KMS-11 (cell line): ENCODE data around the gene NLRP12.
"Not testable (repeated sequence)": the region's sequence is repeated elsewhere in the genome, so short reads cannot be mapped to it uniquely, and the experiment has no call there.

Experiments used
- H2AFZ ChIP-seq: fragments of 200-600 bp; sonication (generic); 2 replicates; pipeline ENCODE4 v1.6.1; 2016; ENCODE audit warnings: antibody characterized with exemption, mixed run types, low read depth
- H3K27ac ChIP-seq: fragments of 200-600 bp; sonication (generic); 2 replicates; pipeline ENCODE4 v1.6.1; 2016; ENCODE audit warnings: mild to moderate bottlenecking, mixed run types
- H3K27me3 ChIP-seq: fragments of 200-600 bp; sonication (generic); 2 replicates; pipeline ENCODE4 v1.6.1; 2017; ENCODE audit warnings: mild to moderate bottlenecking, low read depth, mixed run types, moderate library complexity; ENCODE audit not compliant: insufficient read depth
- H3K36me3 ChIP-seq: fragments of 200-600 bp; sonication (generic); 2 replicates; pipeline ENCODE4 v1.6.1; 2017; ENCODE audit warnings: mild to moderate bottlenecking, mixed run types; ENCODE audit not compliant: insufficient read depth
- H3K4me1 ChIP-seq: fragments of 200-600 bp; sonication (generic); 2 replicates; pipeline ENCODE4 v1.6.1; 2016; ENCODE audit warnings: mild to moderate bottlenecking, low read depth, mixed run types; ENCODE audit not compliant: poor library complexity, severe bottlenecking
- H3K4me2 ChIP-seq: fragments of 200-600 bp; sonication (generic); 2 replicates; pipeline ENCODE4 v1.7.0; 2016; ENCODE audit warnings: mild to moderate bottlenecking, mixed run types
- H3K4me3 ChIP-seq: fragments of 200-600 bp; sonication (generic); IDR thresholded peaks from 2 replicates; pipeline ENCODE4 v1.6.1; 2017; ENCODE audit warnings: low read depth, low read length, mixed read lengths; ENCODE audit not compliant: insufficient read depth
- H3K79me2 ChIP-seq: fragments of 200-600 bp; sonication (generic); 2 replicates; pipeline ENCODE4 v1.6.1; 2016; ENCODE audit warnings: low read depth, mixed run types; ENCODE audit not compliant: insufficient read depth
- H3K9ac ChIP-seq: fragments of 200-600 bp; sonication (generic); 2 replicates; pipeline ENCODE4 v1.6.1; 2016; ENCODE audit warnings: mild to moderate bottlenecking, mixed run types
- H4K20me1 ChIP-seq: fragments of 200-600 bp; sonication (generic); 2 replicates; pipeline ENCODE4 v1.6.1; 2016; ENCODE audit warnings: mild to moderate bottlenecking, mixed run types; ENCODE audit not compliant: insufficient read depth
- TF ChIP-seq, protein P1 (sequence below): fragments of 200-600 bp; sonication (generic); conservative IDR thresholded peaks from 2 replicates; pipeline ENCODE4 v1.6.1; 2017; ENCODE audit warnings: low read depth, mild to moderate bottlenecking, antibody characterized with exemption, low read length, moderate library complexity, mixed read lengths

NLRP12 gene

GRCh38 chr19:53849237-53849676, 25.1 kb upstream of the NLRP12 start:
- Histone ChIP-seq H3K79me2 (no peaks in the 10 kb centered on the region), H3K36me3 (no peaks in the 10 kb centered on the region), H3K27me3 (peaks cover 2% of the 10 kb centered on the region; the same call in 1 of the 2 replicates), H3K27ac (no peak overlapping the region), H3K4me2 (no peak overlapping the region), H2AFZ (no peak overlapping the region), H4K20me1 (no peaks in the 10 kb centered on the region), H3K4me1 (no peaks in the 10 kb centered on the region), H3K9ac (no peak overlapping the region), H3K4me3 (no peak overlapping the region)
- TF ChIP-seq, protein P1, sequence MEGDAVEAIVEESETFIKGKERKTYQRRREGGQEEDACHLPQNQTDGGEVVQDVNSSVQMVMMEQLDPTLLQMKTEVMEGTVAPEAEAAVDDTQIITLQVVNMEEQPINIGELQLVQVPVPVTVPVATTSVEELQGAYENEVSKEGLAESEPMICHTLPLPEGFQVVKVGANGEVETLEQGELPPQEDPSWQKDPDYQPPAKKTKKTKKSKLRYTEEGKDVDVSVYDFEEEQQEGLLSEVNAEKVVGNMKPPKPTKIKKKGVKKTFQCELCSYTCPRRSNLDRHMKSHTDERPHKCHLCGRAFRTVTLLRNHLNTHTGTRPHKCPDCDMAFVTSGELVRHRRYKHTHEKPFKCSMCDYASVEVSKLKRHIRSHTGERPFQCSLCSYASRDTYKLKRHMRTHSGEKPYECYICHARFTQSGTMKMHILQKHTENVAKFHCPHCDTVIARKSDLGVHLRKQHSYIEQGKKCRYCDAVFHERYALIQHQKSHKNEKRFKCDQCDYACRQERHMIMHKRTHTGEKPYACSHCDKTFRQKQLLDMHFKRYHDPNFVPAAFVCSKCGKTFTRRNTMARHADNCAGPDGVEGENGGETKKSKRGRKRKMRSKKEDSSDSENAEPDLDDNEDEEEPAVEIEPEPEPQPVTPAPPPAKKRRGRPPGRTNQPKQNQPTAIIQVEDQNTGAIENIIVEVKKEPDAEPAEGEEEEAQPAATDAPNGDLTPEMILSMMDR: no peak

- no peaks in the 10 kb centered on the region for H4K20me1 ChIP-seq
- peaks cover 2% of the 10 kb centered on the region; the same call in 1 of the 2 replicates for H3K27me3 ChIP-seq
- TF ChIP-seq, protein P1: no peak
- H2AFZ ChIP-seq: no peak overlapping the region
- H3K4me3 ChIP-seq: no peak overlapping the region
- no peaks in the 10 kb centered on the region for H3K36me3 ChIP-seq
- no peak overlapping the region for H3K4me2 ChIP-seq
- H3K27ac ChIP-seq: no peak overlapping the region
- no peaks in the 10 kb centered on the region for H3K4me1 ChIP-seq
- no peaks in the 10 kb centered on the region for H3K79me2 ChIP-seq
- H3K9ac ChIP-seq: no peak overlapping the region
Measured at GRCh38 chr19:53847555-53847954, 23.4 kb upstream of the NLRP12 start.

DNA sequence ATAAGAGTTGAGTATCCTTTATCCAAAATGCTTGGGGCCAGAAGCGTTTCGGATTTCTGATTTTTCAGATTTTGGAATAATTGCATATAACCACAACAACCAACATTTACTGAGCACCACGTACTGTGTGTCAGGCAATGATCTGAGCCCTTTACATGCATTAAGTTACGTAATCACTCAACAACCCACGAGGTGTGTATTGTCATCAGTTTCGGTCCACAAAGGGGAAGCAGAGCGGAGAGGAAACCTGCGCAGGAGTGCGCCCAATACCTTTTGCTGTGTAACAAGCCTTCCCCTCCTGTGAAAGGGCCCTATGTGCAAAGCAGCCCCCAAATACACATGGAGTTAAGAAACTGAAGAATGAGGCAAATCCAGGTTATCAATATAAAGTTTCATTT, 20.7 kb upstream of the NLRP12 start:
- no peaks in the 10 kb centered on the region for H3K4me1 ChIP-seq
- no peak overlapping the region for H2AFZ ChIP-seq
- no peaks in the 10 kb centered on the region for H3K79me2 ChIP-seq
- no peak overlapping the region for H3K4me3 ChIP-seq
- H3K27ac ChIP-seq: no peak overlapping the region
- peaks cover 4% of the 10 kb centered on the region; the same call in 1 of the 2 replicates for H3K27me3 ChIP-seq
- no peaks in the 10 kb centered on the region for H3K36me3 ChIP-seq
- no peak overlapping the region for H3K4me2 ChIP-seq
- TF ChIP-seq, protein P1: no peak
- no peak overlapping the region for H3K9ac ChIP-seq
- H4K20me1 ChIP-seq: no peaks in the 10 kb centered on the region

DNA sequence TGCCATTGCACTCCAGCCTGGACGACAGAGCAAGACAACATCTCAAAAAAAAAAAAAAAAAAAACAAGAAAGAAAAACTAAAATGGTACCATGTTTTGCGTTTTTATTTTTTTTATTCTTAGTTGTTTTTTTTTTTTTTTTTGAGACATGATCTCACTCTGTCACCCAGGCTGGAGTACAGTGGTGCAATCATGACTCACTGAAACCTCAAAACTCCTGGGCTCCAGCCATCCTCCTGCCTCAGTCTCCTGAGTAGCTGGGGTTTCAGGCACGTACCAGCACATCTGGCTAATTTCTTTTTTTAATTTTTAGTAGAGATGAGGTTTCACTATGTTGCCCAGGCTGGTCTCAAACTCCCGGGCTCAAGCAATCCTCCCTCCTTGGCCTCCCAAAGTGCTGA, 16.8 kb upstream of the NLRP12 start:
- not testable (repeated sequence) for H4K20me1 ChIP-seq, H3K36me3 ChIP-seq, H3K27ac ChIP-seq, H3K79me2 ChIP-seq, H3K4me1 ChIP-seq, H3K4me2 ChIP-seq, H3K27me3 ChIP-seq, H3K4me3 ChIP-seq, H3K9ac ChIP-seq, H2AFZ ChIP-seq

DNA sequence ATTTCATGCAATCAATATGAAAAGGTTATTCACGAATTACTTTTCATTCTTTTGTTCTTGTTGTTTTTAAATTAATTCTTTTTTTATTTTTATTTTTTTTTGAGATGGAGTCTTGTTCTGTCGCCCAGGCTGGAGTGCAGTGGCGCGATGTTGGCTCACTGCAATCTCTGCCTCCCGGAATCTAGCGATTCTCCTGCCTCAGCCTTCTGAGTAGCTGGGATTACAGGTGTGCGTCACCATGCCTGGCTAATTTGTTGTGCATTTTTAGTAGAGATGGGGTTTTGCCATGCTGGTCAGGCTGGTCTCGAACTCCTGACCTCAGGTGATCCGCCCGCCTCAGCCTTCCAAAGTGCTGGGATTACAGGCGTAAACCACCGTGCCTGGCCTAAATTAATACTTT, 16.1 kb upstream of the NLRP12 start:
- H3K79me2 ChIP-seq, H3K4me2 ChIP-seq, H3K9ac ChIP-seq, H4K20me1 ChIP-seq, H3K27ac ChIP-seq, H3K36me3 ChIP-seq, H3K27me3 ChIP-seq, H3K4me1 ChIP-seq, H3K4me3 ChIP-seq, H2AFZ ChIP-seq: not testable (repeated sequence)

DNA sequence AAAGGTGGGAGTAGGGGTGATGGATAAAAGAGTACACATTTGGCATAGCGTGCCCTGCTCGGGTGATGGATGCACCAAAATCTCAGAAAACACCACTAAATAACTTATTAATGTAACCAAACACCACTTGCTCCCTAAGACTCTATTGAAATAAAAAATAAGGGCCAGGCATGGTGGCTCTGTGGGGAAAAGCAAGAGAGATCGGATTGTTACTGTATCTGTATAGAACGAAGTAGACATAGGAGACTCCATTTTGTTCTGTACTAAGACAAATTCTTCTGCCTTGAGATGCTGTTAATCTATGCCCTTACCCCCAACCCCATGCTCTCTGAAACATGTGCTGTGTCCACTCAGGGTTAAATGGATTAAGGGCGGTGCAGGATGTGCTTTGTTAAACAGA, 14.3 kb upstream of the NLRP12 start:
- not testable (repeated sequence) for H3K4me3 ChIP-seq, H2AFZ ChIP-seq, H3K9ac ChIP-seq, H3K4me2 ChIP-seq, H3K36me3 ChIP-seq, H3K79me2 ChIP-seq, H4K20me1 ChIP-seq, H3K27me3 ChIP-seq, H3K4me1 ChIP-seq, H3K27ac ChIP-seq

GRCh38 chr19:53832861-53833260, 8.7 kb upstream of the NLRP12 start:
- H3K27ac ChIP-seq, H3K4me1 ChIP-seq, H3K36me3 ChIP-seq, H3K4me3 ChIP-seq, H3K27me3 ChIP-seq, H2AFZ ChIP-seq, H3K4me2 ChIP-seq, H4K20me1 ChIP-seq, H3K9ac ChIP-seq, H3K79me2 ChIP-seq: not testable (repeated sequence)
